Anterior cingulate cortex (tissue), 58 donors: ENCODE data around the gene QKI.

ENCODE experiments used
- DNase-seq, 58 donors: peaks; one replicate each; lab custom pipeline; 2025; lab: John Stamatoyannopoulos, UW

Gene QKI

DNA sequence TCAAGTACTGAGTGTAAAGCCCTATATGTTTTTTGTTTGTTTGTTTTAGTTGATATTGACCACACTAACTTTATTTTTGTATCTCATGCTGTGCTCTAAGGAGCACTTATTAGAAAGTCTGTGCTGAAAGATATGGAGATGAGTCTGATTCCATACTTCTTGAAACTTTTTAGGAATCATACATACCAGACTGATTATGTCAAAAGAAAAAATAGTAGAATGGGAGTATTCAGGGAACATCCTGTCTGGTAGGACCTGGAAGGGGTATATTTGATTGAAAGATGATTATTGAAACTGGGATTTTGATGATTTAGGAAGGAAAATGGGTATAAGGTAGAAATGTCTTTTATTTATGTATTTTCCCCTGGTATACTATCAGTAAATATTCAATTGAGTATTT is 111.4 kb downstream of the QKI start:
- DNase-seq = no peak

DNA sequence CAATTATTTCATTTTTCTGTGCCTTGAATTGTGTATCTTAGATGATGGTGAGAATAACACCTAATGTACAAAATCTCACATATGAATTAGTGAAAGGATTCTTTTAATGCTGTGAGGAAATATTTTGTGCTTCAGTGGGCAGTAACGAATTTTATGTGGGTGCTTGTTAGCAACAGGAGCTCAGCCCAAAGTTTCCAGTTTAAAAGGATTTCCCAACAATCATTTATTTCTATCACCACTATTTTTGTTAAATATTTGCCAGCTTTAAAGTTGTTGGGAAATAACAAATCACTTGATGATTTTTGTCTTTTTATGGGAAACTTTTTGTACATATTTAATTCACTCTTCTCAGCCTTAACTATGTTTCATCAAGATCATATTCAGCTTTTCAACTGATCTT is 111.8 kb downstream of the QKI start:
- DNase-seq = no peak

DNA sequence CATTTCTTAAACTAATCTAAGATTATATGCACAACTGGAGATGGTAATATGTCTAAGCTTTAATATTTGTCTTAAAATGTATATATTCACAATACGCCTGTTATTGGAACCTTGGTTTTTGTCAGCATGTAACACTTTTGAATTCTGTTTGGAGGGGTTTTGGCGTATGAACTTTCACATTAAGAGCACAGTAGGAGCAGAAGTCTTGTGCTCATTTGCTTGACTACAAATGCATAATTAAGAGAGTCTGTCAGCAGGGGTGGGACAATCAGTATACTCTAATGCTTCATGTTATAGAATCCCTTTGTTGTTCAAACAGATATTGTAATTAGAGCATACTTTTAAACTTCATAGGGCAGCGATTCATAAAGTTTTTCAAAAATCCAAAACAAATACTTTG is 112.8 kb downstream of the QKI start:
- no peak for DNase-seq

DNA sequence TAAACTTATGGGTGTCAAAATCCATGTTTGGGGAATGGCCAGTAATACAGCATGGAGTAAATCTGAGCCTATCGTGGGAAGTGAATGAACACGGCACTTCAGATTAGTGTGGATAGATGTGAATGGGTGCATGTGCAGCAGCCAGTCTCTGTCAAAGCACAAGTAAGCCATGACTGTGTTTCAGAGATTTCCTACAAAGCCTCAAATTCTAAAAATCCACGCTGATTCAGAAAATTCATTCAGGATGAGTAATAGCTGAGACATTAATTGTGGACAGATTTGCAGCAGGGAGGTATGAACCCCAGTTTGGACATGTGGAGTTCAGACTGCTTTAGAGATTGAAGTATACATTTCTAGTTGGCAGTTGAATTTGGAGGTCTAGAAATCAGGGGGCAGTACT is 115.1 kb downstream of the QKI start:
- DNase-seq = no peak

DNA sequence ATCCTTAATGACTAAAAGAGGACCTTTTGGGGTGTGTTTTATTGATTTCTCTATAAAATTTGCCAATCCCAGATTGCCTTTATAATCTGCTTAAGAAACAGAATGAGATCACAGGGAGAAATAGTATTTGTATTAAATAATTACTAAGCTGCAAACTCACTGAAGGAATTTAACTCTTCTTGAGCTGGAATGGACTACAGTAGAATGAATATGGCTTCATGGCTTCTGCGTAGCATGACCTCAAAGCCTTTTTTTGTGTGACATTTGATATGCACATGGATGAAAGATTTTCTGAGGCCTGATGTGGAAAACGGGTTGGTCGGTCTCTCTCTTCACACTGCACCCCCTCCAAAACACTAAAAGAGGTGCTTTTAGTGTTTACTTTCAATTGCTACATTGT is 115.9 kb downstream of the QKI start:
- no peak for DNase-seq

DNA sequence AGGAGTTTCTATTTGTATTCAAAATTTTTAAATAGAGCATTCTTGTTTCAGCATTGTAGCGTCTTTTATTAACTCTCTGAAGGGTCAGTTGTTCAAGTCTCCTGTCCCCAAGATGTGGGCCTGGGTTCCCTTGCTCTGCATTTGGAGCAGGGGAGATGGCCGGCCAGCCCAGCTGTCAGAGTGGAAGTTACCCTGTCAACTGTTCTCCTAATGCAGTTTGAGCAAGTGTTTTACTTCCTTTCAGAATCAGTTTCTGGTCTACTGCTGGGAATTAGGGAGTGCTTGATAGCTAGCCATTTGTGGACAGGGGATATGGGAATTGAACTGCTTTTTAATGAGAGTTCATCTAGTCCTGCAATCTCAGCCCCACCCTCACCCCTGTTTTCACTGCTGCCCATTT is 116.6 kb downstream of the QKI start:
- DNase-seq = no peak

DNA sequence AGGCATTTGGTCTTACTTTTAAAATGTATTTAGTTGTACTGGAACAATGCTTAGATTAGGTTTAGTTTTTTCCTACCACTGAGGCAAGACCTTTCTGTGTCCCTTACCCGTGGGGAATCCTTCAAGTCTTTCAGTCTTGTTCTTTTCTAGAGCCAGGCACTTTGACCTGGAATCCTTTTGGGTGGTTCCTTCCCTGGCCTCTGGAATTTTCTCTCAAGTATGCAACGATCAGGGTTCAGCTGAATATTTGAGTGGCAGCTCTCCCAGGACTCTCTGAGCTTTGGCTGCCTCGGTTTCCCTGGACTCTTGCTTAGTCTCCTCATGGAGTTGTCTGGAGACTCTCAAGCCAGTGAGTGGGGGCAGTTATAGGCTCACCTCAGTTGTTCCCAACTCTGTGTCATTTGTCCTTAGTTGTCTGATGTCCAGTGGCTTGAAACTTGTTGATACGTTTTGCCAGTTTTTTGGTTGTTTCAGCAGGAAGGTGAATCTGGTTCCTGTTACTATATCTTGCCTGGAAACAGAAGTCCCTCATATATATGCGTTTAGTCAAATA is 118.1 kb downstream of the QKI start:
- no peak for DNase-seq

DNA sequence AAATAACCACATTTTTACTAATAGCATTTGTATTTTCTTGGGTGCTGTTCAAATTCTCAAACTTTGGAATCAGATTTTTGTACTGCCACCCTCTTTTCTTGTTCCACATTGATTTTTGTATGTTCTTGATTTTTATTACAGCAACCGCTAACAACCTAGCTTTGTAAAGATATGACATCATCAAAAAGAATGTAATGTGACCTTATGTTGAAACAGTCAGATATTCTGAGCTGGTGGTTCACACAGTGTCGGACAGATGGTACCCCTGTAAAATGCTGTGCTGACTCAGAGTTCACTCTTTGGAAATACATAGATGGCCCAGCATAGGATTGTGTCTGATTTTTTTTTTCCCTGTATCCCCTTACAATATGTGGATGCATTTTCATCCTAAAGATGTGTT is 118.9 kb downstream of the QKI start:
- no peak for DNase-seq

DNA sequence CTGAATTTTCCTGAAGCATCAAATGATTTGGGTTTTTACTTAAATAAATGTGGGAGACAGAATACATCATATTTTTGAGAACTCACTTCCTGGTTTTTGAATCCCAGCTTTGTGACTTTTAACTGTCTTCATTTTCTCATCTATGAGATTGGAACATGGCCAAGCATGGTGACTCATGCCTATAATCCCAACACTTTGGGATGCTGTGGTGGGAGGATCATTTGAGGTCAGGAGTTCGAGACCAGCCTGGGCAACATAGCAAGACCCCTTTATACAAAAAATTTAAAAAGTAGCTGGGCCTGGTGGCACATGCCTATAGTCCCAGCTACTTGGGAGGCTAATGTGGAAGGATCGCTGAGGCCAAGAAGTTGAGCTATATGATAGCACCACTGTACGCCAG is 122.3 kb downstream of the QKI start:
- no peak for DNase-seq

DNA sequence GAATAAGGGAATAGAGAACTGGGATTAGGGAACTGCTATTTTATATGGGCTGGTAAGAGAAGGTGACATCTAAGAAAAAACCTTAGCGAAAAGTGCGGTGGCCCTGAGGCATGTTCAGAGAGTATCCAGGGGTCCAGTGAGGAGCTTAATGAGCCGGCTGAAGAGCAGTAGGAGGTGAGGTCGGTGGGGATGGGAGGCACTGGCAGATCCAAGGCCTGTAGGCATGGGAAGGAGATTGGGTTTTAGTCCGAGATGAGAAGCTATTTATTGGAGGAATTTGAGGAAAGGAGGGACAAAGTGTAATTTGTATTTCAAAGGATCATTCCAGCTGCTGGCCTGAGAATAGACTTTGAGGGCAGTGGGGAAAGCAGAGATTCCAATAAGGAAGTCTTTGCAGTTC is 123.8 kb downstream of the QKI start:
- DNase-seq = no peak

DNA sequence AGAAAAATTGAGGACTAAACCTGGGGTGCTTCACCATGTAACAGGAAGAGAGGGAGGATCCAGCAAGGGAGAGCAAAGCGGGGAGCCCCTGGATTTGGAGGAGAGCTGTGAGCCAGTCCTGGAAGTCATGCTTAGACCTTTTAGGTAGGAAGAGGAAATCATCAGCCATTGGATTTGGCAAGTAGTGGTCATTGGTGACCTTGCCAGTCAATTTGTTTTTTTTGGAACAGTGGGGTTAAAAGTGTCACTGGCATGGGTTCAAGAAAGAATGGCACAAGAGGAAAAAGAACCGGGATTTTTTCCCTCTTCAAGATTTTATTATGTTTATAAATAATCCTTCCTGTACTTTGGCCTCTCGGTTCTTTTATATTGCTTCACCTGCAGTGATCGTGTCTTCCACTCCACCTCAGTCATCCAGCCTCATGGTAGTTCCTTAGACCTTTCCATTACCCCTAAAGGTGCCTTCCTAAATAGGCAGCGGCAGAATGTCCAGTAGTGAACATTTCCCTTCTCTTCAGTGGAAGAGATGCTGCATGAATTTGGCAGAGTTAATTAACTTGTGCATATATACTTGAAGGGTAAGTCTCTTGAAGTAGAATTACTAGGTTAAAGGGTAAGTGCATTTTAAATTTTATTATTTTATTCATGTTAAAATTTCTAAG is 124.7 kb downstream of the QKI start:
- DNase-seq = no peak

DNA sequence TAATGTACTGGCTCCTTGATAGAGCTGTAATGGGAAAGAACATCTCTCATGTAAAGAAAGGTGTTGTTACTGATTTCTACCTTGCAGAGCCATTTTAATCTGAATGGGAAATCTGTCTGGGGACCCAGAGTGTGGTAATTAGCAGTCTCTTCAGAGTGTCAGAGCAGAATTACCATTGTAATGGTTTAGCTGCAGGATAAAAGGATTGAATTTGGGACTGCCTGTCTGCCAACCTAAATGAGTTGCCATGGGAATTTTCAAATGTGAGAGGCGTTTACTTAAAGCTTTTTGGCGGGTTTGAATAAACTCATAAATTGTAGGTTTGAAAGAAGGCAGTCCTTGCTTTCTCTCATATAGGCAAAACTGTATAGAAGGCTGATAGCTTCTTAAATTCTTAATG is 128.8 kb downstream of the QKI start:
- DNase-seq = peak in 1 of 58 donors; percentile 14

DNA sequence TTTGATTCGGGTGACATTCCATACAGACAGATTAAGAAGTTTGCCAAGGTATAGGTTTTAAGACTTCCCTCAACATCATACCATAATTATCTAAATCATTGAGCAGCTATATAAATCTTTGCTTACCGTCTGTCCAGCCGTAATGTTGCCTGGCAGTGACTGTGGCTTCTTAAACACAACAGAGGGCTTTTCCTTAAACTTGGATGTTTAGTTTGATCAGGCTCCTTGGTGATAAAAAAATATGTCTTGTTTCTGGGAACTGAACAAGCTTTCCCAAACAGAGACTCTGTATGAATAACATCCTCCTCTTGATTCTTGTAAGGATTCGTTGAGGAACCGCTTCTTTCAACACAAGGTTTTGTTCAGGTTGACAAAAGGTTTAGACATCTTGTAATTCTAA is 130.9 kb downstream of the QKI start:
- no peak for DNase-seq

DNA sequence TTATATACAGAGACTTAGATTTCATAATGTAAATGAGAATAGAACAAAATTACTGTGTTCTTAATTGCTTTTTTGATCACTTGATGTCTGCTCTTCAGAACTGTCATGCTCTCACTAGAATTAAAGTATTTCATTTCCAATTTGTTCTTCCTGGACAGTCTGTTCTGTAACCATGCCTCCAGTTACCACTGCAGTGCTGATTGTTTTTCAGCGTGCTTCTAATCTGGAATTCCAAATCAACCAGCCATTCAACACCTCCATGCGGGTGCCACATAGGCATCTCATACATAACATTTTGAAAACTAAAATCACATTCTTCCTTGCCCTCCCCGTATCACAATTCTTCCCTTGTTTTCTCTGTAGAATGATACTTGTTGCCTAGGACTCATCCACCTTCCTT is 132.8 kb downstream of the QKI start:
- no peak for DNase-seq

DNA sequence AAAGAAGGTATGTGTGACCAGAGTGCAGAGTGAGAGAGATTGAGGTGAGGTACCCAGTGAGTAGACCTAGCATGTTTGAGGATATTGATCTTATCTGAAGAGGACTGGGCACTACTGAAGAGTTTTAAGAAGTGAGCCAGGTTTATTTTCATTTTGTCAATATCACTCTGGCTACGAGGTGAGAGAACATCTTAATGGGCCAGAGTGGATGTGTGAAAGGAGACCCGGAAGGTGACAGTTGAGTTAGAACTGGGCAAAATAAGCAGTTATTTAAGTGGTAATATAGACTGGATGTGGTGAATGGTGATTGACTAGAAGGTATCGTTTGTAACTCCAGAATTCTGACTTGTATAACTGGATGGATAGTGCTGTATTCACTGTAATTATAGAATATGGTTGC is 134.1 kb downstream of the QKI start:
- no peak for DNase-seq

DNA sequence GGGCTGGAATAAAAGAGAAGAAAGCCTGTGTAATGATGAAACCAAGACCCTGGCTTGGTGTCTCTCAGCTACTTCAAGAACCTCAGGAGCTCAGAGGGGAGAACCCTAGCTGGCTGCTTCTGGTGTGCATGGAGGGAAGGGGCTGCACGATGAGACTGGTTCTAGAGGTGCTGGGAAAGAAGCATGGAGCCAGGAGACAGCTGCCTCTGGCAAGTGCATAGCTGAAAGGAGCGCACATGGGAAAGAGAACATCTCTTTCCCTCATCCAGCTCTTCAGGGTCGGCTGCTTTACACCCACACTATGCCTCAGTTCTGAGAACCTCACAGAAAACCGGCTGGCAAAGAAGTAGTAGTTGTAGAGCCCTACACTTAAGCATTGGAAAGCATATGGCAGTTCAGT is 139.5 kb downstream of the QKI start:
- peak in 1 of 58 donors; percentile 24 for DNase-seq

DNA sequence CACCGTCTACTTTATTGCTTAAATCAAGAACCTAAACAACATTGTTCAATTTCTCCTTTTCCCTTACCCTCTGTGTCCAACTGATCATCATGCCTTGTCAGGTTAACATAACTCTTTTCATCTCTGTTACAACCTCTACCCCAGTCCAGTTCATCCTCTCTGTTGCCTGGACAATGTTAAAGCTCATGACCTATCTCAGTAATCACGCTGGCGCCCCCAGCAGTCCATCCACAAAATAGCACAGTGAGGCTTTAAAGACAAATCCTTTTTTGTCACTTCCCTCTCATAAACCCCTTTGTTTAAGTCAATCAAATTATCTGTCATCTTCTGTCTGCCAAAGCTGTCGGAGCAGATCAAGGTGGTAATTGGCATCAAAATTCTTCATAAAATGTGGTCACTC is 140.1 kb downstream of the QKI start:
- peak in 1 of 58 donors; percentile 20 for DNase-seq

DNA sequence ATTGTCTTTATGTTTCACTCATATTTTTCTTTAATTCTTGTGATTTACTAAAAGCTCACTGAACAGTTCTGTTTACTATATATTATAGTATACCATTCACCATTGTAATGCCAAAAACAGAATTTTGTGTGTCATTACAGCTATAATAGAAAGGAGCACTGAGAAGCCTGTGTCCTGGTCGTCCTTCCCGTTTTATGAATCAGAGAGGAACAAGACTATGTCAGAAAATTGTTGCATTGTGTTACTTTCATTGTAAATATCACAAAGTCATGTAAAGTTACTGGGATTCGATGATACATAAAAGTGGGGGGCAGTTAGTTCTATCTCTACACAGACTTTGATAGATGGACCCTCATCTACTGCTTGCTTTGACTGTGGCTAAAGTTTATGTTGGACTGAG is 145.1 kb downstream of the QKI start:
- DNase-seq = no peak

DNA sequence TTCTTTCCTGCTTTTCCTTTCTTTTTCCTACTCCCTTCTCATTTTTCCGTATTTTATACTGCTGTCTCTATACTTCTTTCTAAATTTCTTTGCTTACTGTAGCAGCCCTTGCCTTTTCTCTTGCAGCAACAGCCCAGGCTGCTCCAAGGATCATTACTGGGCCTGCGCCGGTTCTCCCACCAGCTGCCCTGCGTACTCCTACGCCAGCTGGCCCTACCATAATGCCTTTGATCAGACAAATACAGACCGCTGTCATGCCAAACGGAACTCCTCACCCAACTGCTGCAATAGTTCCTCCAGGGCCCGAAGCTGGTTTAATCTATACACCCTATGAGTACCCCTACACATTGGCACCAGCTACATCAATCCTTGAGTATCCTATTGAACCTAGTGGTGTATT is 148.8 kb downstream of the QKI start:
- DNase-seq = peak in 6 of 58 donors; percentile 13 to 46 (median 37)

DNA sequence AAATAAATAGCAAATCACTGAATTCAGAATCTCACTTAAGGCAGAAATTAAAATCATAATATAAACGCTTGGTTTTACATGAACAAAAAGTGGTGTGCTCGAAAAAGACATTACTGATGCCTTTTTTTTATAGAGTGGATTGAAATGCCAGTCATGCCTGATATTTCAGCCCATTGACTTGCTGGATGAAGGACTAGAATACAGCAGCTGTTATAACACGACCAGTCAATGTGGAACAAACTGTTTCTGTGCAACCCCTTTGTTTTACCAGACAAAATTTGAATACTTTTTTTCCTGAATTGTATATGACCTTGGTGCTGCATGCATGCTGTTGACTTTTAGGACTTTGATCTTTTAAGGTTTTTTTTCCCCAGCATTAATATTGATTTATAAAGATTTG is 150.0 kb downstream of the QKI start:
- no peak for DNase-seq

DNA sequence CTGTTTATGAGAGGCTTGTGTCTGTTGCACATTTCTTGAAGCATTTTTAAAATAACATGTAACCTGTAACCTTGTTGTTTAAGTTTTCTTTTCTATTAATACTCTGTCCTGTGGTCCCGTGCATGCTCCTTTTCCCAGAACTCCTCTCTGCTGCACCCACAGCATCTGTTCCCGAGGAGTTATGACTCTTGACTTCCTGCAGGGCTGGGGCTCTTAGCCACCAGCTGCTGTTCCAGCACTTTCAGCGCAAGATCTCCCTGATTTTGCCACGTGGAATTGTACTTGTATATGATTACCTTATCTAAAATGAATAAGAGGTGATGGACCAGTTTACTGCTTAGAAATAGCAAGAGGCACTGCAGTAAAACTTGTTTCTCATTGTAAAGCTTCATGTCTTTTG is 150.6 kb downstream of the QKI start:
- no peak for DNase-seq

DNA sequence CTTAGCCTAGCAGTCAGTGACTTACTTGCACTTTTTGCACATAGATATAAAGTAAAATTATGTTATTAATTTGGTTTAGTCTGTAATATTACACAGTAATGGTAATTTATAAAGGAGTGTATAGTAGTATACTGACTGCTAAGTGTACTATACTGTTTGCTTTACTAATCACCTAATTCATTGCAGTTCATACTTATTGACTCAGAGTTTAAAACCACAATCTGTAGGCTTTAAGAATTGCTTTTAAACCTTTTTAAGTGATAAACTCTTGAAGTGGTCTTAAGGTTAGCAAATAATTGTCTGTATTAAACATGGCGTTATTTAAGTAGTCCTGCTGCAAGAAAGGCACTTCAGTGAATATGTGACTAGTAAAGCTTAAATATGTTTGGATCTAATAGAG is 151.5 kb downstream of the QKI start:
- DNase-seq = no peak

DNA sequence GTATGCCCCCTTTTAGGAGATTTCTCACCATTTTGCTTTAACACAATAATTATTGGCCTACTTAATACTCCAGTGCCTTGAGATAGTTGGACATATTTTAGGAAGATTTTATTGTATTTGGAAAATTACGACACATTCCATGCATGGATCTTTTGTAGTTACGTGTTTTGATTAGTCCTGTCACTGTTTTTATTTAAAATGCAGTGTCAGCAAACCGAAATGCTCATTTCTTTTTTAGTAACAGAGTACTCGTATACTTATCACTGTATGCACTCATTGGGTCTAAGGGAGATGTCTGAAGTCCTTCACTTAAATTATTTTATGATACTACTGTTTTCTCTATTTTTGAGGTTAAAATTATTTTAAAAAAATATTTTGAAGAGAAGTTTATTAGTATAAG is 153.8 kb downstream of the QKI start:
- DNase-seq = no peak
